GM23248 (cell line): ENCODE data around the gene CYP4B1.

ENCODE experiments used
- EZH2 ChIP-seq: fragments of 200-600 bp; sonication (generic); IDR thresholded peaks from 2 replicates; pipeline ENCODE4 v1.6.1; 2018; ENCODE audit warnings: antibody characterized with exemption, mild to moderate bottlenecking; ENCODE audit not compliant: insufficient read depth, poor library complexity, severe bottlenecking
- EZH2phosphoT487 ChIP-seq: fragments of 200-600 bp; sonication (generic); IDR thresholded peaks from 2 replicates; pipeline ENCODE4 v1.6.1; 2018; ENCODE audit warnings: antibody characterized with exemption, moderate library complexity, mild to moderate bottlenecking, low read depth; ENCODE audit not compliant: insufficient read depth

- TF ChIP-seq EZH2phosphoT487 (no peak), EZH2 (no peak)
These were observed 41.4 kb upstream of the CYP4B1 start for GRCh38 chr1:46757247-46757955.
